CD4-positive, alpha-beta memory T cell (primary cell): ENCODE measurements around the gene NRXN2. TPM values are rescaled to one million over a fixed set of nuclear protein-coding genes. Genes with fewer than 3 reads are reported as not detected.
A peak's percentile ranks its signal among the peaks of the same experiment; 100 is the strongest.

Source experiments
- CTCF ChIA-PET: fragments of 350-600 bp; sonication (Branson Sonifier 250); formaldehyde crosslinking; loops from one replicate; lab custom pipeline; 2021; ENCODE audit warnings: inconsistent platforms; ENCODE audit not compliant: partially characterized antibody; lab: Charles Lee
- POLR2A ChIA-PET: fragments of 350-600 bp; sonication (Branson Sonifier 250); formaldehyde crosslinking; loops from one replicate; lab custom pipeline; 2021; ENCODE audit not compliant: partially characterized antibody; lab: Charles Lee
- DNase-seq, 5 donors: peaks; one replicate each; pipeline versions ENCODE4 v3.0.0 to v3.0.0-alpha.2; 2020 to 2022; ENCODE audit warnings: mixed read lengths in 1 of 5
- H3K27ac ChIP-seq: one replicate; pipeline ENCODE4 v1.7.0; 2013; ENCODE audit warnings: low read depth, low read length
- H3K27me3 ChIP-seq: 2 replicates; pipeline ENCODE4 v1.7.0; 2013; ENCODE audit warnings: mild to moderate bottlenecking, low read length, moderate library complexity; ENCODE audit not compliant: insufficient read depth
- H3K36me3 ChIP-seq: 2 replicates; pipeline ENCODE4 v1.7.0; 2013; ENCODE audit warnings: mild to moderate bottlenecking, low read length, moderate library complexity; ENCODE audit not compliant: insufficient read depth
- H3K4me1 ChIP-seq: 2 replicates; pipeline ENCODE4 v1.7.0; 2013; ENCODE audit warnings: mild to moderate bottlenecking, low read length, moderate library complexity; ENCODE audit not compliant: insufficient read depth
- H3K4me3 ChIP-seq, 2 donors: one replicate each; pipeline ENCODE4 v1.7.0; 2013; ENCODE audit warnings: low read length in 2 of 2, mild to moderate bottlenecking in 1 of 2
- H3K9me3 ChIP-seq, 2 donors: one replicate each; pipeline ENCODE4 v1.7.0; 2013; ENCODE audit warnings: low read length in 2 of 2, control low read depth in 1 of 2; ENCODE audit not compliant: control insufficient read depth in 1 of 2
- H3K27ac Mint-ChIP-seq, 7 donors: one replicate each; pipeline ENCODE4 v1.8.0; 2020 to 2021; ENCODE audit warnings: mixed read lengths in 7 of 7, mild to moderate bottlenecking in 6 of 7, inconsistent platforms in 3 of 7, moderate library complexity in 3 of 7
- H3K27me3 Mint-ChIP-seq, 2 donors: one replicate each; pipeline ENCODE4 v1.8.0; 2020 to 2021; ENCODE audit warnings: mixed read lengths in 2 of 2
- H3K36me3 Mint-ChIP-seq, 2 donors: one replicate each; pipeline ENCODE4 v1.8.0; 2020 to 2021; ENCODE audit warnings: mixed read lengths in 2 of 2, inconsistent platforms in 1 of 2, mild to moderate bottlenecking in 1 of 2
- H3K4me1 Mint-ChIP-seq, 4 donors: one replicate each; pipeline ENCODE4 v1.8.0; 2020 to 2021; ENCODE audit warnings: mixed read lengths in 4 of 4, mild to moderate bottlenecking in 1 of 4
- H3K4me3 Mint-ChIP-seq, 8 donors: one replicate each; pipeline ENCODE4 v1.8.0; 2020 to 2021; ENCODE audit warnings: mixed read lengths in 8 of 8, mild to moderate bottlenecking in 7 of 8, moderate library complexity in 6 of 8, inconsistent platforms in 3 of 8
- H3K9me3 Mint-ChIP-seq, 8 donors: one replicate each; pipeline ENCODE4 v1.8.0; 2020 to 2021; ENCODE audit warnings: mixed read lengths in 8 of 8, mild to moderate bottlenecking in 5 of 8, inconsistent platforms in 3 of 8, moderate library complexity in 1 of 8
- intact Hi-C: fragments of 100-400 bp; cut with micrococcal nuclease; formaldehyde crosslinking; loops from one replicate; pipeline ENCODE4 v1.15.1; 2023
- polyA plus RNA-seq, 2 donors: library from polyadenylated mRNA; unstranded; fragments of 300-500 nt; fragmentation: Illumina TruSeq; gene quantifications; one replicate each; pipeline ENCODE4 v1.2.3, GENCODE V29; 2021
- total RNA-seq, 2 experiments: library from RNA; stranded (reverse); gene quantifications; one replicate each; pipeline ENCODE4 v1.2.3, GENCODE V29; 2021

Gene NRXN2
- total and polyA plus RNA-seq, 4 experiments from 2014 or later, result 0.30 TPM; not detected in 3

- H3K4me3 Mint-ChIP-seq, result peak overlapping the region; percentile 92 to 99 (median 96)
- ChIA-PET CTCF (interaction anchor here (0.8 to 10.2 kb wide), 5 partner anchors 17 to 100 kb away, joined by 3 to 135 read pairs (median 32); partner anchors contain the start of gene PYGM), POLR2A (interaction anchor here (0.6 to 26.2 kb wide), 32 partner anchors 10 to 1145 kb away, joined by 3 to 1500 read pairs (median 8); partner anchors contain the start of genes CCDC85B, EHD1, FAU and MAP4K2)
- peaks cover 22 to 65% (median 32%) of the 10 kb centered on the region in 4 donors for H3K4me1 Mint-ChIP-seq
- H3K9me3 Mint-ChIP-seq, result peaks cover 0 to 1% (median 0%) of the 10 kb centered on the region in 8 donors
- no peaks in the 10 kb centered on the region for H3K9me3 ChIP-seq
- peaks cover 30% of the 10 kb centered on the region for H3K4me1 ChIP-seq
- no peaks in the 10 kb centered on the region for H3K27me3 Mint-ChIP-seq
- intact Hi-C loops, result loop anchor here (1.0 to 10.0 kb wide), 3 partner anchors 33 to 369 kb away; partner anchors contain the start of genes MAP4K2, SF1, TM7SF2 and ZNHIT2
- peak overlapping the region; percentile 99 to 100 (median 99) for H3K27ac Mint-ChIP-seq
- peaks cover 11 to 33% of the 10 kb centered on the region in 2 donors for H3K36me3 Mint-ChIP-seq
- H3K27ac ChIP-seq, result peak overlapping the region; percentile 96
- peaks cover 8% of the 10 kb centered on the region for H3K36me3 ChIP-seq
- no peaks in the 10 kb centered on the region for H3K27me3 ChIP-seq
- peak overlapping the region; percentile 61 to 82 for H3K4me3 ChIP-seq
- DNase-seq, result peak; percentile 86 to 89 (median 87)
Observed at GRCh38 chr11:64745521-64746328, 22.7 kb upstream of the NRXN2 start.

- H3K4me1 Mint-ChIP-seq, result peaks cover 22 to 65% (median 32%) of the 10 kb centered on the region in 4 donors
- POLR2A ChIA-PET, result interaction anchor here (0.6 to 26.2 kb wide), 40 partner anchors 10 to 1904 kb away, joined by 3 to 1500 read pairs (median 5); partner anchors contain the start of genes CCDC85B, CDC42BPG, EHD1 and FAU
- peak; percentile 89 to 97 (median 94) for DNase-seq
- peaks cover 13% of the 10 kb centered on the region for H3K36me3 ChIP-seq
- no peaks in the 10 kb centered on the region for H3K27me3 Mint-ChIP-seq
- H3K4me3 Mint-ChIP-seq, result peak overlapping the region; percentile 92 to 99 (median 96)
- H3K9me3 Mint-ChIP-seq, result peaks cover 0 to 1% (median 0%) of the 10 kb centered on the region in 8 donors
- H3K4me1 ChIP-seq, result peaks cover 35% of the 10 kb centered on the region
- H3K27ac Mint-ChIP-seq, result peak overlapping the region; percentile 99 to 100 (median 99)
- intact Hi-C loops, result loop anchor here (1.0 to 10.0 kb wide), 3 partner anchors 33 to 370 kb away; partner anchors contain the start of genes MAP4K2, SF1, TM7SF2 and ZNHIT2
- peak overlapping the region; percentile 96 for H3K27ac ChIP-seq
- peak overlapping the region; percentile 61 to 82 for H3K4me3 ChIP-seq
- H3K27me3 ChIP-seq, result no peaks in the 10 kb centered on the region
- CTCF ChIA-PET, result interaction anchor here (0.8 to 10.2 kb wide), 8 partner anchors 9 to 102 kb away, joined by 3 to 135 read pairs (median 10); partner anchors contain the start of gene PYGM
- no peaks in the 10 kb centered on the region for H3K9me3 ChIP-seq
- H3K36me3 Mint-ChIP-seq, result peaks cover 14 to 34% of the 10 kb centered on the region in 2 donors
Observed at GRCh38 chr11:64745189-64745520, 22.2 kb upstream of the NRXN2 start.

- DNase-seq, result peak in 1 of 5 donors; percentile 67
- Mint-ChIP-seq H3K4me3 (peak overlapping the region; percentile 97 to 99 (median 98)), H3K27me3 (no peaks in the 10 kb centered on the region), H3K27ac (peak overlapping the region; percentile 99 to 100 (median 100)), H3K36me3 (peaks cover 15 to 37% of the 10 kb centered on the region in 2 donors), H3K9me3 (peaks cover 0 to 1% (median 0%) of the 10 kb centered on the region in 8 donors), H3K4me1 (peaks cover 22 to 66% (median 33%) of the 10 kb centered on the region in 4 donors)
- Histone ChIP-seq H3K27ac (peak overlapping the region; percentile 96), H3K9me3 (no peaks in the 10 kb centered on the region), H3K4me3 (peak overlapping the region; percentile 95 to 98), H3K36me3 (peaks cover 18% of the 10 kb centered on the region), H3K27me3 (no peaks in the 10 kb centered on the region), H3K4me1 (peaks cover 38% of the 10 kb centered on the region)
- CTCF ChIA-PET, result interaction anchor here (0.8 to 10.2 kb wide), 13 partner anchors 8 to 103 kb away, joined by 3 to 135 read pairs (median 10); partner anchors contain the start of genes MAP4K2, PYGM and SF1
- intact Hi-C loops, result loop anchor here (1.0 to 10.0 kb wide), 3 partner anchors 34 to 370 kb away; partner anchors contain the start of genes MAP4K2, SF1, TM7SF2 and ZNHIT2
- POLR2A ChIA-PET, result interaction anchor here (0.6 to 26.2 kb wide), 53 partner anchors 9 to 1903 kb away, joined by 3 to 1500 read pairs (median 5); partner anchors contain the start of genes ARL2, CCDC85B, CDC42BPG and EHD1
Observed at GRCh38 chr11:64744544-64745188, 21.7 kb upstream of the NRXN2 start.

- peak within 1 kb of the TSS; percentile 95 to 100 (median 99) for H3K27ac Mint-ChIP-seq
- ChIA-PET POLR2A (interaction anchor here (0.5 to 26.2 kb wide), 49 partner anchors 8 to 1903 kb away, joined by 3 to 1500 read pairs (median 5); partner anchors contain the start of genes ARL2, CCDC85B, CDC42BPG and EHD1), CTCF (interaction anchor here (1.1 to 10.2 kb wide), 17 partner anchors 8 to 104 kb away, joined by 3 to 135 read pairs (median 10); partner anchors contain the start of genes MAP4K2, PYGM and SF1)
- intact Hi-C loops, result loop anchor here (1.0 to 10.0 kb wide), 6 partner anchors 21 to 371 kb away; partner anchors contain the start of genes CDC42BPG, MAP4K2, NRXN2 and TM7SF2
- Histone ChIP-seq H3K4me3 (peak within 1 kb of the TSS; percentile 95 to 98), H3K27ac (peak within 1 kb of the TSS; percentile 96), H3K27me3 (no peaks in the 10 kb centered on the region), H3K9me3 (no peaks in the 10 kb centered on the region), H3K4me1 (peaks cover 38% of the 10 kb centered on the region), H3K36me3 (peaks cover 26% of the 10 kb centered on the region)
- H3K36me3 Mint-ChIP-seq, result peaks cover 15 to 44% of the 10 kb centered on the region in 2 donors
- H3K9me3 Mint-ChIP-seq, result peaks cover 0 to 1% (median 0%) of the 10 kb centered on the region in 8 donors
- H3K4me3 Mint-ChIP-seq, result peak within 1 kb of the TSS; percentile 95 to 99 (median 98)
- H3K4me1 Mint-ChIP-seq, result peaks cover 22 to 66% (median 37%) of the 10 kb centered on the region in 4 donors
- no peaks in the 10 kb centered on the region for H3K27me3 Mint-ChIP-seq
- peak; percentile 87 to 92 (median 89) for DNase-seq
Observed at GRCh38 chr11:64743591-64744543, 20.9 kb upstream of the NRXN2 start, which contains the start of gene RASGRP2. Gene RASGRP2, minus strand, starts transcription at chr11:64744142. Its CDS starts 1,276 bp downstream, at chr11:64742866.

- POLR2A ChIA-PET, result interaction anchor here (0.7 to 26.2 kb wide), 27 partner anchors 8 to 425 kb away, joined by 3 to 1500 read pairs (median 14); partner anchors contain the start of genes ARL2, CDC42BPG, EHD1 and MAP4K2
- peak; percentile 65 to 83 (median 74) for DNase-seq
- H3K27me3 Mint-ChIP-seq, result no peaks in the 10 kb centered on the region
- peak overlapping the region; percentile 17 to 99 (median 97) for H3K4me3 Mint-ChIP-seq
- peak overlapping the region in 1 of 7 donors; percentile 96 for H3K27ac Mint-ChIP-seq
- peaks cover 17 to 43% of the 10 kb centered on the region in 2 donors for H3K36me3 Mint-ChIP-seq
- peaks cover 21 to 62% (median 35%) of the 10 kb centered on the region in 4 donors for H3K4me1 Mint-ChIP-seq
- Histone ChIP-seq H3K27ac (peak overlapping the region; percentile 81), H3K9me3 (no peaks in the 10 kb centered on the region), H3K36me3 (peaks cover 27% of the 10 kb centered on the region), H3K27me3 (no peaks in the 10 kb centered on the region), H3K4me3 (peak overlapping the region; percentile 95 to 98), H3K4me1 (peaks cover 38% of the 10 kb centered on the region)
- H3K9me3 Mint-ChIP-seq, result peaks cover 0 to 1% (median 0%) of the 10 kb centered on the region in 8 donors
- CTCF ChIA-PET, result interaction anchor here (1.1 to 10.2 kb wide), 13 partner anchors 9 to 75 kb away, joined by 3 to 135 read pairs (median 11); partner anchors contain the start of genes PYGM and SF1
- intact Hi-C loops, result loop anchor here (1.0 to 10.0 kb wide), 5 partner anchors 20 to 372 kb away; partner anchors contain the start of genes CDC42BPG, NRXN2, TM7SF2 and ZNHIT2
Observed at GRCh38 chr11:64742889-64743590, 20.0 kb upstream of the NRXN2 start.
